Stimulated activated CD8-positive, alpha-beta memory T cell treated with anti-CD3 and anti-CD28 coated beads, Interleukin-4, amount 100 ng/mL, for 4 hours (primary cell): ENCODE results near the gene PHF20.
"Not testable (repeated sequence)": the region's sequence is repeated elsewhere in the genome, so short reads cannot be mapped to it uniquely, and the experiment has no call there.

Experiments used
- DNase-seq, 2 donors: peaks; one replicate each; pipeline ENCODE4 v3.0.0-alpha.2; 2020; ENCODE audit warnings: low read depth in 2 of 2, low spot score in 1 of 2

PHF20 gene

DNA sequence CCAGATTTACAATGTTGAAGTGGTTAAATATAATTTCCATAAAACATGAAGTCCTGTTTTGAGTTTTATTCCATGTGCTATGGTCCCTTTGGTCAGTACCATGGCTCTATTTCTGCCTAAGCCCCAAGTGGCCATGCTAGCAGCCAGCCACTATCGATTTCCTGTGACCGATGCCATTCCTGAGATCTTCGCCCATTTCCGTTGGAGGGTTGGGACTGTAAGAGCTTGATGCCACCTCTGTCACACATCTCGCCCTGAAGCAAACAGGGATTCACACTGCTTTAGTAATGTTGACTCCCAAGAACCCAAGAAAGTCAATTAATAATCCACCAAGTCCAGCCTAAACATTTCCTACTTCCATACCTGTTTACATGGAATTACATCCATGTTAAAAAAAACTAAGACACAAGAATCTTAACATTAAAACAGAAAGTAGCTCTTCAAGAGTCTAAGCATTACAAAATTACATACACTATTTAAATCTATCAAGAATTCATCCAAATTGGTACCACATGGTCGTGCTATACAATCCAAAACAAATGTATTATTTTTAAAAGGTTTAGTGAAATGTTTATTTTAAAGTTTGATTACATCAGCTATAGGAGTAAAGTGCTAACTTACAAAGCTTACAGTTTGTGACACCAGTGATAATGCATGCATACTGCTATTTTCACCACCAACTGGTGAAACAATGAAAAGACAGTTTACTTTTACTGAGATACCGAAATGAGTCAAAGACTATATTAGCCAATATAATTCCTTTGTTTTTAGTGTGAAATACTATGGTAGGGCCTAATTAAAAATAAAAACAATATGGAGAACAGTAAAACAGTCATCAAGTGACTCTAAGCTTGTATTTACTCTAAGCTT lies 32.3 kb upstream of the PHF20 start:
- no peak for DNase-seq

DNA sequence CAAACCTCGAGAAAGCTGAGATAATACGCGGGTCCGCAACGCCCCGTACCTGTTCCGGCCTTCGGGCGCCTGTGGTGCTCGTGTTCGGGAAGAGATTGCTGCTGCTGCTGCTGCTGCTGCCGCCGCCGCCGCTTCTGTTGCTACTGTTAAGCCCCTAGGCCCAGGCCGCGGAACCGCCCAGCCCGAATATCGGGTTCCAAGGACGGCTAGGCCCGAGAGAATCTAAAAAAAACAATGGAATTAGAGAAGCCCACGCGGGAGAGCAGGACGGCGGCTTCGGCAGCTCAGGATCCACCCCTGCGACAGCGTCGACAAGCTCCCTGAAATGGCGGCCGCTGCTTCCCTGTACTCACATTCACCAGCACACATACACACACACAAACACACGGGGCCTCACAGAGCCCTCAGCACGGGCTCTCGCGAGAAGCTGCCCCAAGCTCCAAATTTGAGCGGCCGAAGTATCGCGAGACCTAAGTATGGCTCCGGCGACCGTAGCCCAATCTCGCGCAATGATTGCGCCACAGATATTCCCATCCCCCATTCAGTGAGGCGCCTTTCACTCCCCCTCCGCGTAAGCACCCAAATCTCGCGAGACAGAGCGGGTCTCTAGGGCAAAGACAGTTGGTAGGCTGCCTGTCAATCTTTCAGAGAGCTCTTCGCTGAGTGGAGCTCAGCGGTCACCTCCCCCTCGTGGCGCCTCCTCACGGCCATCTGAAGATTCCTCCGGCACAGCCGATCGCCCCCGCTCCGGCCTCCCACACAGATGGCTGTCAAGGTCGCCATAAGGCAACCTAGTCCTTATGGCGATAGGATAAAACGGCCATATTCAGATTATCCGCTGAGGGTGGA lies 29.7 kb upstream of the PHF20 start, which contains the start of gene RBM39:
Gene RBM39 (minus strand): TSS at position 369 of the 849 bp plus-strand sequence. CDS start 1,386 bp downstream, outside the sequence.
- peak; percentile 98 for DNase-seq

DNA sequence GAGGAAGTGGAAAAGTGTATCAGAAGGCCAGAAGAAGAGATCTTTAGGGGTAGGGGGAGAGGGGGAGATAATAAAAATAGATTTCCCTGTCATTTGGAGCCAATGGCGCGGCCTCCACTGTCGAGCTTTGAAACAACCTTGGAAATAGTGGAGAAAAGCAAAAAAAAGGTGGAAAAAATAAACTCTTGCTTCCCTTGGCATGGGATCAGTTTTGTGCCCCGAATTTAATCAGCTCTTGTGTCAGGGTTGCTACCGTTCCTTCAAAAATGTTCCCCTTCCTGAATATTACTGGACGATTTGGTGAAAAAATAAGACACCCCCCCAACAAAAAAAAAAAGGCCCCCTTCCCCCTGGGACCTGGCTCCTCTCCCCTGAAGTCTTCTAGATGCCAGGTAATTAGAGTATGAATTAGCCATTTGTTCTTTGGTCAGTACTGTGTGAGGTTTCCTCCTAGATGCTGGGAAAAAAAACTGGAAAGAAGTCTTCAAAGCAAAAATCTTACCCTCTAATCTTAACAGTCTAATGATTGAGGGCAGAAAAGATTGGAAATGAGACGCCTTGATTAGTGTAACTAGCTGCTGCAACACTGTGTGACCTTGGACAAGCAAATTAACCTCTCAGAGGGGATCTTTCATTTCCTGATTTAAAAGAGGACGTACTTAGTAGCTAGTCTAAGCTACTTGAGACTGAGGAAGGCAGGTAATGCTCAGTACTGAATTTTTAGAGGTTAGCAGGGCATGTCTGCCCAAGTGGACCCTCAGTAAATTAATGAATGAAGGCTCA lies 28.9 kb upstream of the PHF20 start:
- no peak for DNase-seq

DNA sequence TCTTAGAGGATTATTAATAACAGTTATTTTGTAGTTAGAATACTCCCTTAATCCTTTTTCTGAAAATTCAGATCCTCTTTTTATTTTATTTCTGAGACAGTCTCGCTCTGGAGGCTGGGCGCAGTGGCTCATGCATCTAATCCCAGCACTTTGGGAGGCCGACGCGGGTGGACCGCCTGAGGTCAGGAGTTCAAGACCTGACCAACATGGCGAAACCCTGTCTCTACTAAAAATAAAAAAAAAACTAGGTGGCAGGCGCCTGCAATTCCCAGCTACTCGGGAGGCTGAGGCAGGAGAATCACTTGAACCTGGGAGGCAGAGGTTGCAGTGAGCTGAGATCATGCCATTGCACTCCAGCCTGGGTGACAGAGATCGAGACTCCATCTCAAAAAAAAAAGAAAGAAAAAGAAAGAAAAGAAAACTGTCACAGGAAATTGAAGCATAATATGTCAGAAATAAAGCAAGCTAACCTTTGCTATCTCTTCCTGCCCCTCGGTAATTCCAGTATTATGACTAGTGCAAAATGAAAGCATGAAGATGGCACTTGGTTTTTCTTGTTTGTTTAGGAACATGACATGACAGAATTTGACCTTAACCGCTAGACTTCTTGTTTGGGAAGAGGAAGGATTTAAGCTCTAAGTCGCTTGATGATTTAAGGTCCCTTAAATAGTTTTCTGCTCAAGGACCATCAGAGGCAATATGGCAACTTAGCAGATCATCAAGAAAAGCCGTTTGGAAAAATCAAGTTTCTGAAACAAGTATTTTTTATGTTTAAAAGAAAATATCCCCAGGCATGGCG lies 27.9 kb upstream of the PHF20 start:
- no peak for DNase-seq

DNA sequence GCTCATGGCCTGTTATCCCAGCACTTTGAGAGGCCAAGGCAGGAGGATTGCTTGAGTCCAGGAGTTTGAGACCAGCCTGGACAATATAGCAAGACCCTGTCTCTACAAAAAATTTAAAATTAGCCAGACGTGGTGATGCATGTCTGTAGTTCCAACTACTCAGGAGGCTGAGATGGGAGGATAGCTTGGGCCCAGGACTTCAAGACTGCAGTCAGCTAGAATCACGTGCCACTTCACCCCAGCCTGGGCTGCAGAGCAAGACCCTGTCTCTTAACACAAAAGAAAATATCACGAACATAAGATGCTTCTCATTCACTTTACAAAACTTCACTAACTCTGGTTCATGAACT lies 27.3 kb upstream of the PHF20 start:
- DNase-seq: not testable (repeated sequence)

DNA sequence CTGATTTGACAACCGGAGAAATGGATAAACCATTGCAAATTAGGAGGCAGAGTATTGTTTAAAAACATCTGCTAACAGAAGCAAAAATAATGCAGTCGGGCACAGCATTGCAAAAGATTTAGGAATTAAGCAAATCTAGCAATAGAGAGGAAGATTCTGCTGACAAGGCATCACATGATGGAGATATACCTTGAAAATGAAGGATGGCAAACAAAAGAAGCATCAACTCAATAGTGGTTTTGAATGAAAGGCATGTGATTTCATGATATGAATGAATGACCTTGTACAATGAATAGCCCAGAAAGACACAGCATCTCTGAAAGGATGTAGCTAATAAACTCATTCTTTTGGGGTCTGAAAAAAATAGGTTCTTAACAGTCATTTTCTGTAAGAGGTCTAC lies 21.2 kb upstream of the PHF20 start:
- no peak for DNase-seq

DNA sequence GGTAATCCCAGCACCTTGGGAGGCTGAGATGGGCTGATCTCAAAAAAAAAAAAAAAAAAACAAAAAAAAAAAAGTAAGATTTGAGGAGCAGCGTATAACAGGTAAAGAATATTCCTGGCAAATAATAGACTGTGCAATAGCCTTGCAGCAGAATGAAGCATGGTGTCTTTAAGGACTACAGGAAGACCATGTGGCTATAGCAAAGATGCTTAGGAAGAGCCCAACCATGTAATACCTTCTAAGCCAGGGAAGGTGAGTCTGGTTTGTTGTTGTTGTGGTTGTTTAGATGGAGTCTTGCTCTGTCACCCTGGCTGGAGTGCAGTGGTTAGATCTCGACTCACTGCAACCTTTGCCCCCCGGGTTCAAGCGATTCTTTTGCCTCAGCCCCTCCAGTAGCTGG lies 15.4 kb upstream of the PHF20 start:
- no peak for DNase-seq

DNA sequence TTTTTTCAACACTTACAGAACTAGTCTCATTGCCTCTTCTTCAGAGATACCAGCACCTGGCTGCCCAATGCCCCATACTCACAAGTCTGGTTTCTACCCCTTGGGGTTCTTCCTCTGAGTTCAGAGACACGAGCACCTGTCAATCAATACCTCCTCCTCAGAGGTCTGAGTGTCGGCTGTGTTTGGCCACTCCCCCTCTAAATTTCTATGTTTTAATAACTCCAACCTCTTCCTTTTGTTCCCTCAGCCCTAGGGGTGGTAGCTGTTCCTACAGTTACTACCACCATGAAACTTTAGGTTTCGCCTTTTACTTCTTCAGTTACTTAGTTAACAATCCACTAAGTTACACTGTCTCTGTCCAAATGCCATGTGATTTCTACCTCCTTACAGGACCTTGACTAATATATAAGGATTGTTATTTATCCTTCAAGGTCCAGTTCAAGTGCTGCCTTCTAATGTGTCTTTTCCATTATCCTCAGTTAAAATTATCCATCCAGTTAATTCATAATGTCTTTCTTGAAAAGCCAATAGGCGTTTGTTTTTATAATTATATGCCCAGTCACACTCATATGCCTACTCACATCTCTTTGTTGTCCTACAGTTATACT lies 14.6 kb upstream of the PHF20 start:
- no peak for DNase-seq

DNA sequence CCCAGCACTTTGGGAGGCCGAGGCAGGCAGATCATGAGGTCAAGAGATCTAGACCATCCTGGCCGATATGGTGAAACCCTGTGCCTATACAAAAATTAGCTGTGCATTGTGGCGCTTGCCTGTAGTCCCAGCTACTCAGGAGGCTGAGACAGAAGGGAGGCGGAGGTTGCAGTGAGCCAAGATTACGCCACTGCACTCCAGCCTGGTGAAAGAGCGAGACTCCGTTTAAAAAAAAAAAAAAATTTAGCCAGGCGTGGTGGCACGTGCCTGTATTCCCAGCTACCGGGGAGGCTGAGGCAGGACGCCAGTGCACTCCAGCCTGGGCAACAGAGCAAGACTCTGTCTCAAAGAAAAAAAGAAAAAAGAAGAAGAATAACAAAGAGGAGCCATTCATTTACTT lies 10.3 kb upstream of the PHF20 start:
- not testable (repeated sequence) for DNase-seq

DNA sequence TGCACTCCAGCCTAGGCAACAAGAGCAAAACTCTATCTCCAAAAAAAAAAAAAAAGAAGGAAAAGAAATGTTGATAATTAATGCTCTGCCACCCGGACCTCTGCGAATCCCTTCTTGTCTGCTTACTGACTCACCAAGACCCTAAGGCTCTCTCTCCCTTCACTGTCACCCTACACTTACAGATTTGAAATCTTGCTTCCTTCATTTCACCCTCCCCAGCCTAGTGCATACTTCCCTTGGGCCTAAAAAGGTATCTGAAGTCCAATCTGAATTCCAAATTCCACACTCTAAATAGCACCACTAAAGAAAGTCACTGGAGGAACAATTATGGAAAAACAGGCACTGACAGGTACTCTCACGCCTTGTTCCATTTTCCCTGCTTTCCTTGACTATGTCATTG lies 9.4 kb upstream of the PHF20 start:
- no peak for DNase-seq

DNA sequence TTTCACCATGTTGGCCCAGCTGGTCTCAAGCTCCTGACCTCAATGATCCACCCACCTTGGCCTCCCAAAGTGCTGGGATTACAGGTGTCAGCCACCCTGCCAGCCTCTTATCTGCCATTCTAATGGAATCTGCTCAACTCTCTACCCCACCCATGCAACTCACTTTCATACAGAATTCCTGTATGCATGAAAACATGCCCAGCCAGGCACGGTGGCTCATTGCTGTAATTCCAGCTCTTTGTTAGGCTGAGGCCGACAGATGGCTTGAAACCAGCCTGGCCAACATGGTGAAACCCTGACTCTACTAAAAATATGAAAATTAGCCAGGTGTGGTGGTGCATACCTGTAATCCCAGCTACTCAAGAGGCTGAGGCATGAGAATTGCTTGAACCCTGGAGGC lies 6.9 kb upstream of the PHF20 start:
- not testable (repeated sequence) for DNase-seq

DNA sequence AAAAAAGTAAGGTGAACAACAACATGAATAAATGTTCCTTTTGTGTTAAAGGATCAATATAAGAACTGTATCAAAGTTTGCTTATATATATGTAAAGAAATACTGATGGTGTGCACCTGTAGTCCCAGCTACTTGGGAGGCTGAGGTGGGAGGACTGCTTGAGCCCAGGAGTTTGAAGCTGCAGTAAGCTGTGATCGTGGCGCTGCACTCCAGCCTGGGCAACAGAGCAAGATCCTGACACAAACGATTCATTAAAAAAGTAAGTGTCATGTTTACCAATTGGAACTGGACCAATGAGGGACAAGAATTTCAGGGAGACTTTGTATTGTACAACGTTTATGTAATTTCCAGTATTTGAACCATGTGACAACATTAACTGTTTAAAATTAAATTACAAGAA lies 5.0 kb upstream of the PHF20 start:
- no peak for DNase-seq

DNA sequence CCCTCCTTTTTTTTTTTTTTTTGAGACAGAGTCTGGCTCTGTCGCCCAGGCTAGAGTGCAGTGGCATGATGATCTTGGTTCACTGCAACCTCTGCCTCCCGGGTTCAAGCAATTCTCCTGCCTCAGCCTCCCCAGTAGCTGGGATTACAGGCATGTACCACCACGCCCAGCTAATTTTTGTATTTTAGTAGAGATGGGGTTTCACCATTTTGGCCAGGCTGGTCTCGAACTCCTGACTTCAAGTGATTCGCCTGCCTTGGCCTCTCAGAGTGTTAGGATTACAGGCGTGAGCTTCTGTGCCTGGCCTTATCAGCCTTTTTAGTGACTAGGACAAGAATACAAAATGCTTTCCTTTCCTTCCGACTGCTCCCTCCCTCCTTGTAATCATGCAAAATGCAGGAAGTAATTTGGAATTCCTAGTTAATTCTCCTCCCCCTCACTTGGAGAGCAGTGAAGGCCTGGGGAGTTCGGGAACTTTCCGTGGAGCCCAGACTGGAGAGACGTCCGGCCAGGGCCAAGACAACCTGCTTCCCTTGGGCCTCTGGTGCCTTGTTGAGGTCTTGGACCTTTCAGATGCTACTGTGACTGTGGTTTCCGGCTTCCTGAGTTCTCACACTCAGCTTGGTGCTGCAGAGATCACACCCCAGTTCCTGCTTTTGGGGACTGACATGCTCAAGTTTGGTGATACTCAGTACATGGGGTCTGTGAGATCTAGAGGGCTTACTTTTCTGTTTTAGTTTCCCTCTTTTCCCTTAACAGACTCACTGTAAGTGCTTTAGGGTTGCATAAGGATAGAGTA lies 3.9 kb upstream of the PHF20 start:
- peak; percentile 29 to 47 for DNase-seq

DNA sequence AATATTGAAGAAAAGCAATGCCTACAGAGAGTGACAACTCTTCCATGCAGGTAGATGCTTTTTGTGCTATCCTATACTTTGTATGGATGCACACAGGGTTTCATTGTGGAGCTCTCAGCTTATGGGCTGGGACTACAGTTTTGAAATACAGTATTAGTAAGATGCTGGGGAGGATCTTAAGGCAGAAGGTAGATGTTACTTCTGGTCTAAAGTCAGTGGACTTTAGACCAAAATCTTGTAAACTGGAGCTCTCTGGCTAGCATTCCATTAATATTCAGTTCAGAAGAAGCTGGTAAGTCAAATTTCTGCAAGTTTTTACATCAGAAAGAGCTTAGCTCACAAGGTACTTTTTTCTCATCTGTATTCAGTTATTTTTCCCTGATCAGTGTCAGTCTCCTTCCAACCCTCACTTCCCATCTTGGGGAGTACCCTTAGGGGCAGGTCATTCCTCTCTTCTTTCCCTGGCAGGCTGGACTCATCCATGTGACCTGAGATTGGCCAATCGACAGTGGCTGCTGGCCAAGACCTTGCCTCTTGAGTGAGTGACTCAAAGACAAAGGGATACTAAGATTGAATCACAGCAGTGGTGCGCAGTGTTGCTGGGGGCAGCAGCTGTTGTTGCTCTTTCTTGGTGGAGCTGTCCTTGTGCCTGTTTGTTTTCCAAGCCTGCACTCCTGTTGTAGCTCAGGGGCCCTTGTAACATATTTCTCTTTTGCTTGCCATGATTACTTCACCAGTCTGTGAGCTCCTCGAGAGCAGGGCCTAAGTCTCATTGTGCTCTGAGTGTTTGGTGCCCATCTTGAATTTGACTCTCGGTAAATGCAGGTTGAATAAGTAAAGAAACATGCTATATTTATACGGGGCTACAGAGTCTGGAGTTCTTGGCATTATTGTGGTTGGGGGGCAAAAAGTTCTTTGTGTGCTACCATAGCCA lies 2.8 kb upstream of the PHF20 start:
- no peak for DNase-seq

DNA sequence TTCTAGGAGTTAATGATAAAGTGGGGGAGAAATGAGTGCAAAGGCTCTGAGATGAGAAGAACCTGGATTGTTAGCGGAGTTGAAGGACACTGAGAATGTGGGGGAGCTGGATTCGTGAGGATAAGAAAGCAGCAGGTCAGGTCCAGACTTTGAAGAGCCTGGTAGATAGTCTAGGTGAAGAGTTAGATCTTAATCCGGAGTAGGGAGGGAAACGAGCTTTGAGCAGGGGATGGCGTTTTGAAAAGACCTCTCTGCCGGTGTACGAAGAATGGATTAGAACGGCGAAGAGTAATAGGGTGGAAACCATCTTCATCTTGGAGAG lies 487 bp upstream of the PHF20 start:
- DNase-seq: no peak

DNA sequence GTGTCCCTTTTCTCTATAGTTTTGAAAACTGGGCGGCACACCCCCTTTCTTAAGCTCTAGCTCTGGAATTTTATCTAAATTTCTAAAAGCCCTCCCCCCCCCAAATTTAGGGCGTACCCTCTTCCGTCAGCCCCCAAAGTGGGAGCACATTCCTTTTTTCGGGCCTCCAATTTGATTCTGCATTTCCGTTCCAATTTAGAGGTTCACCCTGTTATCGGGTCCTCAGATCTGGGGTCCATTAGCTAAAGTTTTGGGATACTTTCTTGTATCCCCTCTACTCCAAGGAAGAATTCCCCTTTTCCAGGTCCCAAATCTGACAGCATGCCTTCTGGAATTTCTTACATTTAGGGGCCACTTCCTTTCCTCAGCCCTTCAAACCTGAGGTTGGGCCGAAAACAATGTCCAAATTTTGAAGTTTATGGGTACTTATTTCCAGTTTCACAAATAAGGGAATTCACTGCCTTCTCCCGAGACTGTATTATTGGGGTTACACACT lies 796 bp downstream of the PHF20 start:
- no peak for DNase-seq

DNA sequence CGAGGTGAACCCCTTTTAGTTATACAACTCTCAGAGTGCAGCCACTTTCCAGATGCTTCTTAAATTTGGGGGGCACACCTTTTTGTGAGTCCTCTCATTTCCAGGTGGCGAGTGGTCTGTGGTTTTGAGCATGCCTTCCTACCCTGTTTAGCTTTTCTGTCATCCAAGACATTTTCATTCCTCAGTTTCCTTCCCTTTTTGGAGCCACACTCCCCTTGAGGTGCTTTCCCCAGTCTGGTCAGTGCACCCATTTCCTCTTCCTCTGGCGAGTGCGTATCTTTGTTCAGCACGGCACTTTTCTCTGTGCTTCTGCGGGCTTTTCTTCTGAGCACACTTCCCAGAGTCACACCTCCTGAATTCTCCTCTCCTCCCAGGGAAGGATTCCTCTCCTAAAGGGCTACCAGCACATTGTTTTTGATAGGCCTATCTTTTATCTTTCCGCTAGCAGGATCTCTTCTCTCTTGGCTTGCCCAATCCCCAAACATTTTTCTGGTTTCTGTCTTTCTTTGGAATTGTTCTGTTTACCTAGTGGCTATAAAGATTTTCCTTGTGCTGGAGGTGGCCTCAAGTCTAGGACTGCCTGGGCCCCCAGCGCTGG lies 1.4 kb downstream of the PHF20 start:
- no peak for DNase-seq

DNA sequence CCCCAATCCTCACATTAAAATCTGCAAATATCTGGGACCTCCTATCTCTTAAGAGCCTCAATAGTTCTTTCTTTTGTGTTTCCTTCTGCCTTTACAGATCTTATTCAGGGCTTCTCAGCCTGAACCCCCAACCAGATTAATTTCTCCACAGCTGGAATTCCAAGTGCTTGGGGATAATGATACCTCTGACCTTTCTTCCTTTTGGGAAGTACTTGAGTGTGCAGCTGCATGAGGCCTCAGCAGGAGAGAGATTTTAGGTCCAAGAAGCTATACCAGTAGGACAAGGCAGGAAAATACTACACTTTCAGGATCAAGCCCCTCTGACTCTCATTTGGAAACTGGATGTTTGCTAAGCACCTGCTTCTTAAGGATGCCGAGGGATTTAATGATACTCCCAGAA lies 2.6 kb downstream of the PHF20 start:
- DNase-seq: no peak
